Embryonic facial prominence (tissue), 1 donor: ENCODE data around the gene PSMC3IP.
"Not testable (repeated sequence)": the region's sequence is repeated elsewhere in the genome, so short reads cannot be mapped to it uniquely, and the experiment has no call there.

Source experiments
- DNase-seq: peaks from one replicate; pipeline ENCODE4 v3.0.0-alpha.2; 2016; ENCODE audit errors: extremely low spot score

Gene PSMC3IP

GRCh38 chr17:42577532-42578281 is at the start of gene PSMC3IP:
Gene PSMC3IP, minus strand, starts transcription at chr17:42577729. Its CDS starts 43 bp downstream, at chr17:42577686.
- DNase-seq = peak; percentile 84

GRCh38 chr17:42623732-42624596 is 46.4 kb upstream of the PSMC3IP start:
- no peak for DNase-seq

GRCh38 chr17:42623271-42623670 is 45.7 kb upstream of the PSMC3IP start:
- DNase-seq = no peak

- not testable (repeated sequence) for DNase-seq
These were observed 44.5 kb upstream of the PSMC3IP start for GRCh38 chr17:42621987-42622386.

GRCh38 chr17:42618442-42619150 is 41.1 kb upstream of the PSMC3IP start:
- no peak for DNase-seq

GRCh38 chr17:42617956-42618431 is 40.5 kb upstream of the PSMC3IP start:
- no peak for DNase-seq

- no peak for DNase-seq
These were observed 36.3 kb upstream of the PSMC3IP start for GRCh38 chr17:42613699-42614295.

GRCh38 chr17:42612013-42612412 is 34.5 kb upstream of the PSMC3IP start:
- no peak for DNase-seq

- DNase-seq = not testable (repeated sequence)
These were observed 32.6 kb upstream of the PSMC3IP start for GRCh38 chr17:42609814-42610801.

GRCh38 chr17:42609182-42609813 is 31.8 kb upstream of the PSMC3IP start, which contains the start of the genes RETREG3 and TUBG1:
Gene RETREG3, minus strand, starts transcription at chr17:42609374. Its CDS starts 50 bp downstream, at chr17:42609324.
Gene TUBG1, plus strand, starts transcription at chr17:42609683. Its CDS starts 55 bp downstream, at chr17:42609738.
- DNase-seq = peak; percentile 95

- no peak for DNase-seq
These were observed 31.0 kb upstream of the PSMC3IP start for GRCh38 chr17:42608305-42609181.

GRCh38 chr17:42607769-42608168 is 30.2 kb upstream of the PSMC3IP start:
- DNase-seq = no peak

GRCh38 chr17:42603318-42603717 is 25.8 kb upstream of the PSMC3IP start:
- no peak for DNase-seq

GRCh38 chr17:42598905-42599304 is 21.4 kb upstream of the PSMC3IP start:
- DNase-seq = no peak

- no peak for DNase-seq
These were observed 18.9 kb upstream of the PSMC3IP start for GRCh38 chr17:42596386-42596785.

- no peak for DNase-seq
These were observed 13.9 kb upstream of the PSMC3IP start for GRCh38 chr17:42591411-42591810.

- DNase-seq = no peak
These were observed 13.4 kb upstream of the PSMC3IP start for GRCh38 chr17:42590886-42591285.

- no peak for DNase-seq
These were observed 9.1 kb upstream of the PSMC3IP start for GRCh38 chr17:42586514-42587230.
